Endodermal cell (in vitro differentiated cells): ENCODE results near the gene SKIC2. TPM values are rescaled to one million over a fixed set of nuclear protein-coding genes. Genes with fewer than 3 reads are reported as not detected.
"Not testable (repeated sequence)": the region's sequence is repeated elsewhere in the genome, so short reads cannot be mapped to it uniquely, and the experiment has no call there.

Experiments used
- DNase-seq: peaks from one replicate; pipeline ENCODE4 v3.0.0-alpha.2; 2017
- H3K27ac ChIP-seq: 2 replicates; pipeline ENCODE4 v1.5.1; 2013; ENCODE audit warnings: mild to moderate bottlenecking, low read depth, low read length, moderate library complexity
- H3K27me3 ChIP-seq: 2 replicates; pipeline ENCODE4 v1.6.1; 2013; ENCODE audit warnings: mild to moderate bottlenecking, low read length, moderate library complexity; ENCODE audit not compliant: insufficient read depth, control insufficient read depth, poor library complexity, severe bottlenecking
- H3K36me3 ChIP-seq: 2 replicates; pipeline ENCODE4 v1.7.0; 2013; ENCODE audit warnings: mild to moderate bottlenecking, low read length, moderate library complexity; ENCODE audit not compliant: control insufficient read depth, insufficient read depth
- H3K4me1 ChIP-seq: one replicate; pipeline ENCODE4 v1.7.0; 2013; ENCODE audit warnings: low read length; ENCODE audit not compliant: control insufficient read depth, insufficient read depth
- H3K4me3 ChIP-seq: 2 replicates; pipeline ENCODE4 v1.5.1; 2013; ENCODE audit warnings: mild to moderate bottlenecking, low read length, moderate library complexity
- H3K9ac ChIP-seq: 2 replicates; pipeline ENCODE4 v1.6.1; 2013; ENCODE audit warnings: mild to moderate bottlenecking, low read length, moderate library complexity; ENCODE audit not compliant: poor library complexity, severe bottlenecking; ENCODE audit errors: extremely low read depth
- H3K9me3 ChIP-seq: 2 replicates; pipeline ENCODE4 v1.6.1; 2013; ENCODE audit warnings: mild to moderate bottlenecking, low read length, moderate library complexity; ENCODE audit not compliant: control insufficient read depth
- H3K27ac Mint-ChIP-seq: 2 replicates; pipeline ENCODE4 v1.8.0; 2020; ENCODE audit warnings: mixed read lengths
- H3K27me3 Mint-ChIP-seq: 2 replicates; pipeline ENCODE4 v1.8.0; 2021; ENCODE audit warnings: mild to moderate bottlenecking, mixed read lengths; ENCODE audit not compliant: insufficient read depth
- H3K36me3 Mint-ChIP-seq: 2 replicates; pipeline ENCODE4 v1.8.0; 2020; ENCODE audit warnings: low read depth, mixed read lengths
- H3K4me1 Mint-ChIP-seq: 2 replicates; pipeline ENCODE4 v1.8.0; 2020; ENCODE audit warnings: mixed read lengths
- H3K4me3 Mint-ChIP-seq: 2 replicates; pipeline ENCODE4 v1.8.0; 2020; ENCODE audit warnings: mild to moderate bottlenecking, moderate library complexity, mixed read lengths
- H3K9me3 Mint-ChIP-seq: 2 replicates; pipeline ENCODE4 v1.8.0; 2020; ENCODE audit warnings: mild to moderate bottlenecking, mixed read lengths
- WGBS, 2 experiments: methylation state at CpG; one replicate each; pipeline versions ENCODE4 v1.1.5 to v1.1.7; 2013; ENCODE audit warnings: missing lambda C conversion rate in 2 of 2, mixed read lengths in 1 of 2; ENCODE audit not compliant: insufficient coverage in 1 of 2, insufficient read length in 1 of 2; 5-methylcytosine and 5-hydroxymethylcytosine counted together
- microRNA-seq: library from miRNA; unstranded; fragments of <30 nt; microRNA quantifications from one replicate; pipeline ENCODE4 v1.2.0, GENCODE V29; 2020; ENCODE audit warnings: borderline microRNAs expressed
- total RNA-seq, 2 donors: library from RNA; stranded (reverse); fragmentation: NEBNext Ultra II Directional in 1 of 2; extraction: Animal tissue kit (Norgen Biotek cat#: 25700) in 1 of 2; gene quantifications; 2 replicates in 1 of 2; 3 replicates in 1 of 2; pipeline ENCODE4 v1.2.1, GENCODE V29; 2021

The SKIC2 gene
- total RNA-seq, 2 donors from 2014 or later, result 95.8 to 103 TPM

- H3K27me3 Mint-ChIP-seq, H3K27me3 ChIP-seq, H3K9me3 ChIP-seq, H3K9ac ChIP-seq, H3K9me3 Mint-ChIP-seq, H3K4me3 ChIP-seq, H3K4me1 Mint-ChIP-seq, H3K27ac Mint-ChIP-seq, H3K4me1 ChIP-seq, H3K36me3 Mint-ChIP-seq, H3K27ac ChIP-seq, H3K36me3 ChIP-seq, H3K4me3 Mint-ChIP-seq, DNase-seq: not testable (repeated sequence)
- 87 to 92% methylated on average over 3 to 13 of the region's 27 CpGs for WGBS, 2 experiments
Measured at GRCh38 chr6:32010856-32011530, 52.0 kb downstream of the SKIC2 start.

DNA sequence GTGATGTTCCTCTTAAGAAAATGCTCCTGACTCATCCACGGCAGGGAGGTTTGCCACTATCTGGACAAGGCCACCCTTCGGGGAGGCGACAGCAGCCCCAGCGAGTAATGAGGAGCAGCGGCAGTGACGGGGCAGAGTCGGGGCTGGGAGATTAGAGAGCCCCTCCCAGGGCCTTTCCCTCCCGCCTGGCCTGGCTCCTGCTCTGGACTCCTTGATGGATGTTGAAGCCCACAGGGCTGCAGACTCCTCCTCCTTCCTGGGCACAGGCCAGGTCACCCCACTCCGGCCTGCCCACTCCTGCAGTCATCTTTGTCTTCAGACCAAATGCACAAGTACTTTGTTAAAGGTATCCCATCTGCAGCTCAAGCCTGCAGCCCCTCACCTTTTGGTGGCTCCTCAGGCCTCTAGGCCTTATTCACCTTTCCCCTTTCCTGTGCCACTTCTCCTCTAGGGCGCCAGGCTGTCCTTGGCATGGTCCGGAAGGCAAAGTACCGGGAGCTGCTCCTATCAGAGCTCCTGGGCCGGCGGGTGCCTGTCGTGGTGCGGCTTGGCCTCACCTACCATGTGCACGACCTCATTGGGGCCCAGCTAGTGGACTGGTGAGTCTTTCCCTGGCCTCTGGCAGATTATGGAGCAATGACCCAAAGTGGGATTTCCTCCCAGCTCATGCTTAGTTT is 54.1 kb downstream of the SKIC2 start:
- peak overlapping the region; percentile 58 for H3K27ac Mint-ChIP-seq
- H3K27me3 ChIP-seq, H3K9me3 Mint-ChIP-seq, H3K9ac ChIP-seq, H3K4me3 ChIP-seq, H3K9me3 ChIP-seq, DNase-seq, H3K4me1 Mint-ChIP-seq, H3K36me3 ChIP-seq, H3K27ac ChIP-seq, H3K27me3 Mint-ChIP-seq, H3K4me1 ChIP-seq, H3K4me3 Mint-ChIP-seq, H3K36me3 Mint-ChIP-seq: not testable (repeated sequence)
- WGBS, 2 experiments, result 94 to 100% methylated on average over 1 to 14 of the region's 17 CpGs

GRCh38 chr6:32013738-32014137 is 54.8 kb downstream of the SKIC2 start:
- not testable (repeated sequence) for H3K27me3 Mint-ChIP-seq, H3K27ac ChIP-seq, H3K27ac Mint-ChIP-seq, H3K4me3 ChIP-seq, DNase-seq, H3K4me1 Mint-ChIP-seq, H3K36me3 ChIP-seq, H3K9me3 ChIP-seq, H3K9ac ChIP-seq, H3K4me1 ChIP-seq, H3K4me3 Mint-ChIP-seq, H3K9me3 Mint-ChIP-seq, H3K27me3 ChIP-seq, H3K36me3 Mint-ChIP-seq
- no CpG with 5 or more reads among the region's 5 CpGs for WGBS, 2 experiments

DNA sequence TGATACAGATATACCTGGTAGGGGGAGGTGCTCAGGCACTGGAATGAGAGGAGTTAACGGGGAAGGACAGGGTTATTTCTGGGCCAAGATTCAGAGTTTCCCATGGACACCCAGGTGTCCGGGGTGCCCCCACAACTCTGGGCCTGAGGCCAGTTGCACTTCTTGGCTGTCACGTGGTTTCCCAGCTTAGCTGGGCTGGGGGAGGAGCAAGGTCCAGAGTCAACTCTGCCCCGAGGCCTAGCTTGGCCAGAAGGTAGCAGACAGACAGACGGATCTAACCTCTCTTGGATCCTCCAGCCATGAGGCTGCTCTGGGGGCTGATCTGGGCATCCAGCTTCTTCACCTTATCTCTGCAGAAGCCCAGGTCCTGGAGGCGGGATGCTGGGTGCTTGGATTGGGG is 55.6 kb downstream of the SKIC2 start, which contains the start of gene C4B:
Gene C4B, plus strand, starts transcription at position 249 of the 400 bp plus-strand sequence. Its CDS starts 51 bp downstream, at position 300.
- not testable (repeated sequence) for H3K4me3 Mint-ChIP-seq, H3K4me1 ChIP-seq, H3K9me3 Mint-ChIP-seq, H3K27me3 ChIP-seq, H3K27me3 Mint-ChIP-seq, H3K9me3 ChIP-seq, H3K4me1 Mint-ChIP-seq, DNase-seq, H3K9ac ChIP-seq, H3K27ac Mint-ChIP-seq, H3K27ac ChIP-seq, H3K36me3 Mint-ChIP-seq, H3K36me3 ChIP-seq, H3K4me3 ChIP-seq
- WGBS, 2 experiments, result no CpG with 5 or more reads among the region's 6 CpGs

Small RNA genes lying within 50 kb of the gene (microRNA-seq; reads per million reads assigned to microRNA genes)
- gene MIR1236, result not detected

Other genes with a start within 250 kb of the SKIC2 start
- gene LY6G6D, start 243.8 kb upstream of the SKIC2 start, total RNA-seq, result not detected
- under 1 TPM; 0.29 to 0.38 TPM for gene LY6G6C, start 237.4 kb upstream of the SKIC2 start, total RNA-seq
- gene MPIG6B, start 235.8 kb upstream of the SKIC2 start, total RNA-seq, result not detected
- 100 to 1,000 TPM; 150 to 153 TPM for gene DDAH2, start 229.9 kb upstream of the SKIC2 start, total RNA-seq
- gene CLIC1, start 222.6 kb upstream of the SKIC2 start, total RNA-seq, result 100 to 1,000 TPM; 289 to 380 TPM
- 10 to 100 TPM; 35.7 to 57.2 TPM for gene MSH5, start 219.2 kb upstream of the SKIC2 start, total RNA-seq
- 1 to 10 TPM; 7.9 to 8.4 TPM for gene SAPCD1, start 196.5 kb upstream of the SKIC2 start, total RNA-seq
- gene VWA7, start 181.8 kb upstream of the SKIC2 start, total RNA-seq, result under 1 TPM; 0.64 to 0.95 TPM
- gene VARS1, start 163.4 kb upstream of the SKIC2 start, total RNA-seq, result 10 to 100 TPM; 81.4 to 83.1 TPM
- gene LSM2, start 152.2 kb upstream of the SKIC2 start, total RNA-seq, result 100 to 1,000 TPM; 106 to 119 TPM
- 1 to 10 TPM; 1.2 to 1.5 TPM for gene HSPA1L, start 143.9 kb upstream of the SKIC2 start, total RNA-seq
- 10 to 100 TPM; 53.1 to 62.6 TPM for gene HSPA1A, start 143.6 kb upstream of the SKIC2 start, total RNA-seq
- 10 to 100 TPM; 61.8 to 83.9 TPM for gene HSPA1B, start 131.4 kb upstream of the SKIC2 start, total RNA-seq
- gene NEU1, start 96.4 kb upstream of the SKIC2 start, total RNA-seq, result 10 to 100 TPM; 42.4 to 50.7 TPM
- gene SLC44A4, start 80.2 kb upstream of the SKIC2 start, total RNA-seq, result 1 to 10 TPM; 1.3 to 3.6 TPM
- gene EHMT2, start 61.5 kb upstream of the SKIC2 start, total RNA-seq, result 100 to 1,000 TPM; 113 to 121 TPM
- gene ZBTB12, start 57.1 kb upstream of the SKIC2 start, total RNA-seq, result 10 to 100 TPM; 25.4 to 29.9 TPM
- 1 to 10 TPM in 1 of 2 donors, under 1 TPM in 1; 0.29 to 1.0 TPM for gene C2, start 31.5 kb upstream of the SKIC2 start, total RNA-seq
- under 1 TPM; 0.51 to 0.66 TPM for gene CFB, start 13.1 kb upstream of the SKIC2 start, total RNA-seq
- 100 to 1,000 TPM in 1 of 2 donors, 10 to 100 TPM in 1; 90.3 to 132 TPM for gene NELFE, start 204 bp upstream of the SKIC2 start, total RNA-seq
- 10 to 100 TPM; 19.2 to 22.3 TPM for gene DXO, start 13.0 kb downstream of the SKIC2 start, total RNA-seq
- 1 to 10 TPM; 4.5 to 6.2 TPM for gene C4A, start 22.9 kb downstream of the SKIC2 start, total RNA-seq
- gene C4B, start 55.6 kb downstream of the SKIC2 start, total RNA-seq, result 1 to 10 TPM; 3.7 to 5.5 TPM
- gene CYP21A2, start 79.2 kb downstream of the SKIC2 start, total RNA-seq, result under 1 TPM in 1 of 2 donors, not detected in 1; 0.35 TPM
- gene TNXB, start 150.2 kb downstream of the SKIC2 start, total RNA-seq, result 1 to 10 TPM; 4.0 to 9.3 TPM
- 10 to 100 TPM; 54.5 to 60.3 TPM for gene ATF6B, start 169.1 kb downstream of the SKIC2 start, total RNA-seq
- 1 to 10 TPM; 9.2 to 9.6 TPM for gene FKBPL, start 171.1 kb downstream of the SKIC2 start, total RNA-seq
- gene PRRT1, start 192.8 kb downstream of the SKIC2 start, total RNA-seq, result 1 to 10 TPM; 2.0 to 3.0 TPM
- 10 to 100 TPM; 51.1 to 65.3 TPM for gene PPT2, start 195.0 kb downstream of the SKIC2 start, total RNA-seq
- gene EGFL8, start 205.4 kb downstream of the SKIC2 start, total RNA-seq, result 10 to 100 TPM; 27.9 to 39.6 TPM
- 100 to 1,000 TPM; 124 to 147 TPM for gene AGPAT1, start 216.9 kb downstream of the SKIC2 start, total RNA-seq
- gene RNF5, start 219.2 kb downstream of the SKIC2 start, total RNA-seq, result 10 to 100 TPM; 68.0 to 71.3 TPM
- gene AGER, start 225.1 kb downstream of the SKIC2 start, total RNA-seq, result 10 to 100 TPM; 29.8 to 35.2 TPM
- 100 to 1,000 TPM; 246 to 263 TPM for gene PBX2, start 231.0 kb downstream of the SKIC2 start, total RNA-seq
- 10 to 100 TPM; 12.9 to 25.0 TPM for gene GPSM3, start 233.5 kb downstream of the SKIC2 start, total RNA-seq